Pancreas (tissue), 10 donors: ENCODE results near the gene ESRRG. TPM values are rescaled to one million over a fixed set of nuclear protein-coding genes. Genes with fewer than 3 reads are reported as not detected.

ENCODE experiments used
- ATAC-seq, 4 donors: fragments of 200-7000 bp; cut with Tn5 transposase; one replicate each; pipeline versions ENCODE4 v1.8.0 to v1.9.1; 2020; ENCODE audit warnings: mild to moderate bottlenecking in 4 of 4, moderate library complexity in 4 of 4
- DNase-seq, 6 donors: peaks; one replicate each; pipeline ENCODE4 v3.0.0-alpha.2; 2020
- FAIRE-seq: peaks from 2 replicates; lab custom pipeline; 2012; peaks lifted over from hg19 to GRCh38; lab: Jason Lieb, UNC
- H3K27ac ChIP-seq, 4 donors: fragments of 200-600 bp; sonication (generic); 1 replicate in 3 of 4; 2 replicates in 1 of 4; pipeline versions ENCODE4 v1.5.0 to v1.8.0; 2020
- H3K27me3 ChIP-seq, 4 donors: fragments of 200-600 bp; one replicate each; pipeline ENCODE4 v1.8.0; 2021
- H3K36me3 ChIP-seq, 3 donors: fragments of 200-600 bp; sonication (generic) in 1 of 3; one replicate each; pipeline versions ENCODE4 v1.5.0 to v1.8.0; 2020 to 2021
- H3K4me1 ChIP-seq, 3 donors: fragments of 200-600 bp; one replicate each; pipeline ENCODE4 v1.8.0; 2021
- H3K4me3 ChIP-seq, 4 donors: fragments of 200-600 bp; sonication (generic) in 2 of 4; one replicate each; pipeline versions ENCODE4 v1.5.0 to v1.8.0; 2020 to 2021
- H3K9me3 ChIP-seq, 4 donors: fragments of 200-600 bp; one replicate each; pipeline ENCODE4 v1.8.0; 2021
- WGBS, 2 donors: extraction: QIAGEN DNeasy Blood & Tissue Kit; methylation state at CpG; one replicate each; pipeline ENCODE4 v1.1.7; 2013; 5-methylcytosine and 5-hydroxymethylcytosine counted together
- intact Hi-C, 3 donors: fragments of 100-400 bp; cut with DNase I; formaldehyde crosslinking; loops; one replicate each; pipeline versions ENCODE4 v1.11.1 to v1.14.2; 2022
- polyA plus RNA-seq, 2 donors: library from polyadenylated mRNA; stranded (reverse); fragments of 200-250 nt; gene quantifications; one replicate each; pipeline ENCODE4 v1.2.3, GENCODE V29; 2013
- total RNA-seq, 6 donors: library from RNA; stranded (reverse); fragmentation: NEBNext Ultra II Directional in 4 of 6; extraction: Animal tissue kit (Norgen Biotek cat#: 25700) in 4 of 6; gene quantifications; one replicate each; pipeline versions ENCODE4 v1.2.1 to v1.2.4, GENCODE V29; 2021 to 2023
- TF ChIP-seq, protein P1 (sequence below), 4 donors: fragments of 200-600 bp; sonication (generic) in 3 of 4; IDR thresholded peaks; one replicate each; pipeline versions ENCODE4 v1.5.0 to v1.8.0; 2021; ENCODE audit warnings: antibody characterized with exemption in 4 of 4
- donor health status: healthy with polysubstance abuse.
- donor health status: DM: no; HTN: no; CAD: no; lungs with moderate emphysema.
- donor health status: DM: no; HTN: no; CAD: no.
- donor health status: control.
- donor health status: control.
- donor health status: Bipolar disorder and iron deficiency.
- donor health status: DM: yes; HTN: yes; CAD: no.
- donor health status: DM: no; HTN: no; CAD: no.
- donor health status: DM: no; HTN: no; CAD: no.
- donor health status: DM: yes; HTN: yes; CAD: no.

Gene ESRRG
- total and polyA plus RNA-seq, 8 donors = 3.5 to 14.9 (median 10.4) TPM

GRCh38 chr1:216478238-216478637 lies 245.0 kb downstream of the ESRRG start:
- H3K9me3 ChIP-seq = no peaks in the 10 kb centered on the region
- 95 to 97% methylated on average over 8 of the region's 8 CpGs for WGBS, 2 donors
- H3K27ac ChIP-seq = no peak overlapping the region
- H3K27me3 ChIP-seq = no peaks in the 10 kb centered on the region
- FAIRE-seq (no peak), DNase-seq (no peak), ATAC-seq (no peak)
- TF ChIP-seq, protein P1, sequence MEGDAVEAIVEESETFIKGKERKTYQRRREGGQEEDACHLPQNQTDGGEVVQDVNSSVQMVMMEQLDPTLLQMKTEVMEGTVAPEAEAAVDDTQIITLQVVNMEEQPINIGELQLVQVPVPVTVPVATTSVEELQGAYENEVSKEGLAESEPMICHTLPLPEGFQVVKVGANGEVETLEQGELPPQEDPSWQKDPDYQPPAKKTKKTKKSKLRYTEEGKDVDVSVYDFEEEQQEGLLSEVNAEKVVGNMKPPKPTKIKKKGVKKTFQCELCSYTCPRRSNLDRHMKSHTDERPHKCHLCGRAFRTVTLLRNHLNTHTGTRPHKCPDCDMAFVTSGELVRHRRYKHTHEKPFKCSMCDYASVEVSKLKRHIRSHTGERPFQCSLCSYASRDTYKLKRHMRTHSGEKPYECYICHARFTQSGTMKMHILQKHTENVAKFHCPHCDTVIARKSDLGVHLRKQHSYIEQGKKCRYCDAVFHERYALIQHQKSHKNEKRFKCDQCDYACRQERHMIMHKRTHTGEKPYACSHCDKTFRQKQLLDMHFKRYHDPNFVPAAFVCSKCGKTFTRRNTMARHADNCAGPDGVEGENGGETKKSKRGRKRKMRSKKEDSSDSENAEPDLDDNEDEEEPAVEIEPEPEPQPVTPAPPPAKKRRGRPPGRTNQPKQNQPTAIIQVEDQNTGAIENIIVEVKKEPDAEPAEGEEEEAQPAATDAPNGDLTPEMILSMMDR (IDR thresholded peaks at IDR 0.05) = no peak
- H3K4me1 ChIP-seq = no peaks in the 10 kb centered on the region
- no peak overlapping the region for H3K4me3 ChIP-seq
- no peaks in the 10 kb centered on the region for H3K36me3 ChIP-seq
- intact Hi-C loops = no loop called here

GRCh38 chr1:216476341-216476740 lies 246.9 kb downstream of the ESRRG start:
- Histone ChIP-seq H3K36me3 (no peaks in the 10 kb centered on the region), H3K27ac (no peak overlapping the region), H3K4me3 (no peak overlapping the region), H3K4me1 (no peaks in the 10 kb centered on the region), H3K27me3 (no peaks in the 10 kb centered on the region), H3K9me3 (no peaks in the 10 kb centered on the region)
- FAIRE-seq = no peak
- no peak for DNase-seq
- ATAC-seq = no peak
- 86 to 92% methylated on average over 1 of the region's 1 CpG for WGBS, 2 donors
- TF ChIP-seq, protein P1 (IDR thresholded peaks at IDR 0.05) = no peak
- intact Hi-C loops = no loop called here

- intact Hi-C loops = no loop called here
- DNase-seq (no peak), ATAC-seq (no peak), FAIRE-seq (no peak)
- Histone ChIP-seq H3K4me1 (no peaks in the 10 kb centered on the region), H3K4me3 (no peak overlapping the region), H3K27me3 (no peaks in the 10 kb centered on the region), H3K9me3 (no peaks in the 10 kb centered on the region), H3K27ac (no peak overlapping the region), H3K36me3 (no peaks in the 10 kb centered on the region)
- WGBS, 2 donors = 58 to 100% methylated on average over 1 of the region's 1 CpG
- TF ChIP-seq, protein P1 (IDR thresholded peaks at IDR 0.05) = no peak
These were observed 247.5 kb downstream of the ESRRG start for GRCh38 chr1:216475659-216476276.

GRCh38 chr1:216466162-216466801 lies 256.9 kb downstream of the ESRRG start:
- H3K9me3 ChIP-seq = no peaks in the 10 kb centered on the region
- TF ChIP-seq, protein P1 (IDR thresholded peaks at IDR 0.05) = no peak
- ATAC-seq (no peak), FAIRE-seq (no peak), DNase-seq (no peak)
- 62 to 63% methylated on average over 3 of the region's 3 CpGs for WGBS, 2 donors
- H3K36me3 ChIP-seq = no peaks in the 10 kb centered on the region
- no peak overlapping the region for H3K4me3 ChIP-seq
- no peaks in the 10 kb centered on the region for H3K27me3 ChIP-seq
- H3K4me1 ChIP-seq = peaks cover 0 to 3% (median 0%) of the 10 kb centered on the region in 3 donors
- intact Hi-C loops = no loop called here
- no peak overlapping the region for H3K27ac ChIP-seq

- FAIRE-seq (no peak), ATAC-seq (no peak), DNase-seq (no peak)
- H3K4me3 ChIP-seq = no peak overlapping the region
- H3K27me3 ChIP-seq = no peaks in the 10 kb centered on the region
- intact Hi-C loops = no loop called here
- WGBS, 2 donors = 42 to 43% methylated on average over 1 of the region's 1 CpG
- H3K36me3 ChIP-seq = no peaks in the 10 kb centered on the region
- TF ChIP-seq, protein P1 (IDR thresholded peaks at IDR 0.05) = no peak
- peaks cover 0 to 3% (median 0%) of the 10 kb centered on the region in 3 donors for H3K4me1 ChIP-seq
- H3K9me3 ChIP-seq = no peaks in the 10 kb centered on the region
- no peak overlapping the region for H3K27ac ChIP-seq
These were observed 258.7 kb downstream of the ESRRG start for GRCh38 chr1:216464489-216464888.
